A549 (cell line): Measurements from ENCODE around the gene EXOC4. TPM values are rescaled to one million over a fixed set of nuclear protein-coding genes. Genes with fewer than 3 reads are reported as not detected.

Experiments
- ATAC-seq, 2 experiments: fragments of 200-7000 bp in 1 of 2; fragments of >200 bp in 1 of 2; cut with Nextera tagmentation in 1 of 2; cut with Tn5 transposase in 1 of 2; 3 replicates each; pipeline versions ENCODE4 v1.8.0 to v1.9.1; 2018 to 2020; ENCODE audit warnings: mild to moderate bottlenecking in 1 of 2, moderate library complexity in 1 of 2
- CTCF ChIA-PET: fragments of 300-600 bp; sonication (Branson Sonifier 250); formaldehyde crosslinking; extraction: SDS; loops from one replicate; lab custom pipeline; 2021; ENCODE audit warnings: antibody characterized with exemption, inconsistent platforms; lab: Yijun Ruan, JAX
- POLR2A ChIA-PET: fragments of 350-600 bp; formaldehyde crosslinking; extraction: SDS; loops from one replicate; lab custom pipeline; 2021; ENCODE audit warnings: antibody characterized with exemption, inconsistent platforms; lab: Yijun Ruan, JAX
- DNase-seq, 2 experiments: peaks; one replicate each; pipeline versions ENCODE4 v3.0.0 to v3.0.0-alpha.2; 2011 to 2016; ENCODE audit warnings: low read depth in 1 of 2, low spot score in 1 of 2
- FAIRE-seq: peaks from 2 replicates; lab custom pipeline; 2011; peaks lifted over from hg19 to GRCh38; lab: Jason Lieb, UNC
- H3K27ac ChIP-seq, 2 experiments: fragments of >200 bp; sonication (Bioruptor Twin); formaldehyde crosslinking; 3 replicates each; pipeline ENCODE4 v1.5.1; 2016 to 2017
- H3K4me1 ChIP-seq: fragments of >200 bp; sonication (Bioruptor Twin); formaldehyde crosslinking; 3 replicates; pipeline ENCODE4 v1.6.1; 2016
- H3K4me2 ChIP-seq: fragments of >200 bp; sonication (Bioruptor Twin); formaldehyde crosslinking; 3 replicates; pipeline ENCODE4 v1.6.1; 2016
- H3K4me3 ChIP-seq: fragments of >200 bp; sonication (Bioruptor Twin); formaldehyde crosslinking; 3 replicates; pipeline ENCODE4 v1.5.1; 2016
- H3K9me3 ChIP-seq: fragments of >200 bp; sonication (Bioruptor Twin); formaldehyde crosslinking; 3 replicates; pipeline ENCODE4 v1.6.1; 2016
- BHLHE40 ChIP-seq: IDR thresholded peaks from 2 replicates; pipeline ENCODE4 v1.6.1; 2012; ENCODE audit warnings: low read depth, low read length, inconsistent platforms
- CBX2 ChIP-seq: fragments of 200-600 bp; sonication (generic); IDR thresholded peaks from 2 replicates; pipeline ENCODE4 v1.6.1; 2016; ENCODE audit warnings: low read depth, mild to moderate bottlenecking, borderline replicate concordance
- EHF ChIP-seq: fragments of 250-450 bp; sonication (Bioruptor Pico); IDR thresholded peaks from 2 replicates; pipeline ENCODE4 v1.5.0; 2020; ENCODE audit warnings: mild to moderate bottlenecking
- ESRRA ChIP-seq: fragments of 150-350 bp; IDR thresholded peaks from 2 replicates; pipeline ENCODE4 v1.6.1; 2014; ENCODE audit warnings: mild to moderate bottlenecking, low read length, borderline replicate concordance
- FOSB ChIP-seq: fragments of 250-450 bp; sonication (Bioruptor Pico); IDR thresholded peaks from 2 replicates; pipeline ENCODE4 v1.5.0; 2020; ENCODE audit warnings: mild to moderate bottlenecking, moderate library complexity
- FOSL2 ChIP-seq, 2 experiments: fragments of 450-650 bp in 1 of 2; fragments of >200 bp in 1 of 2; sonication (Bioruptor Twin) in 1 of 2; formaldehyde crosslinking; IDR thresholded peaks; 2 replicates each; pipeline versions ENCODE4 v1.5.0 to v1.6.1; 2016 to 2020; ENCODE audit warnings: mild to moderate bottlenecking in 1 of 2, moderate library complexity in 1 of 2
- JUNB ChIP-seq: fragments of >200 bp; sonication (Bioruptor Twin); formaldehyde crosslinking; IDR thresholded peaks from 2 replicates; pipeline ENCODE4 v1.6.1; 2016
- KDM5A ChIP-seq: fragments of 200-600 bp; sonication (generic); IDR thresholded peaks from 2 replicates; pipeline ENCODE4 v1.6.1; 2016; ENCODE audit warnings: antibody characterized with exemption, mild to moderate bottlenecking
- MAZ ChIP-seq: fragments of 150-350 bp; IDR thresholded peaks from 2 replicates; pipeline ENCODE4 v1.6.1; 2014; ENCODE audit warnings: antibody characterized with exemption, low read depth, low read length, borderline replicate concordance
- RCOR1 ChIP-seq: fragments of 150-350 bp; IDR thresholded peaks from 2 replicates; pipeline ENCODE4 v1.6.1; 2014; ENCODE audit warnings: antibody characterized with exemption, low read length, low read depth
- RFX5 ChIP-seq: fragments of 450-650 bp; IDR thresholded peaks from 2 replicates; pipeline ENCODE4 v1.7.1; 2014; ENCODE audit warnings: antibody characterized with exemption, mild to moderate bottlenecking, moderate library complexity
- SMC3 ChIP-seq: fragments of >200 bp; sonication (Bioruptor Twin); formaldehyde crosslinking; IDR thresholded peaks from 3 replicates; pipeline ENCODE4 v1.6.1; 2018; ENCODE audit warnings: inconsistent platforms
- SREBF2 ChIP-seq: fragments of 450-650 bp; IDR thresholded peaks from 2 replicates; pipeline ENCODE4 v1.6.1; 2014; ENCODE audit warnings: mild to moderate bottlenecking, moderate library complexity
- WGBS: methylation state at CpG from one replicate; pipeline ENCODE4 v1.1.6; 2017; ENCODE audit errors: missing lambda C conversion rate; 5-methylcytosine and 5-hydroxymethylcytosine counted together
- polyA plus RNA-seq, 4 experiments: library from polyadenylated mRNA; depleted of rRNA in 3 of 4; stranded (reverse); fragments of >200 nt; fragmentation: RNase III in 1 of 4; extraction: RNeasy Plus Mini Kit Qiagen cat#74134 plus additional on column Dnase treatment in 1 of 4; gene quantifications; 2 replicates in 3 of 4; 3 replicates in 1 of 4; pipeline ENCODE4 v1.2.3, GENCODE V29; 2011 to 2017
- TF ChIP-seq, protein P1 (sequence below): fragments of 200-600 bp; sonication (generic); IDR thresholded peaks from 2 replicates; pipeline ENCODE4 v1.6.1; 2016; ENCODE audit warnings: antibody characterized with exemption, mild to moderate bottlenecking, moderate library complexity
- TF ChIP-seq, protein P2 (sequence below): fragments of >200 bp; sonication (Bioruptor Twin); formaldehyde crosslinking; IDR thresholded peaks from 3 replicates; pipeline ENCODE4 v1.5.1; 2016
- TF ChIP-seq, protein P3 (sequence below): fragments of 450-650 bp; IDR thresholded peaks from 2 replicates; pipeline ENCODE4 v1.6.1; 2014; ENCODE audit warnings: antibody characterized with exemption
- TF ChIP-seq, protein P4 (sequence below): fragments of 250-450 bp; sonication (Bioruptor Pico); IDR thresholded peaks from 2 replicates; pipeline ENCODE4 v1.5.0; 2021; ENCODE audit warnings: mild to moderate bottlenecking, moderate library complexity, borderline replicate concordance
- TF ChIP-seq, protein P5 (sequence below): fragments of 250-450 bp; sonication (Bioruptor Pico); IDR thresholded peaks from 2 replicates; pipeline ENCODE4 v1.5.0; 2020; ENCODE audit warnings: low read depth, mild to moderate bottlenecking, moderate library complexity
- TF ChIP-seq, protein P6 (sequence below): IDR thresholded peaks from 2 replicates; pipeline ENCODE4 v1.6.1; 2012

EXOC4 gene
- polyA plus RNA-seq, 2 of the 4 experiments (the other 2 are of a cell fraction): 33.4 to 73.1 TPM

DNA sequence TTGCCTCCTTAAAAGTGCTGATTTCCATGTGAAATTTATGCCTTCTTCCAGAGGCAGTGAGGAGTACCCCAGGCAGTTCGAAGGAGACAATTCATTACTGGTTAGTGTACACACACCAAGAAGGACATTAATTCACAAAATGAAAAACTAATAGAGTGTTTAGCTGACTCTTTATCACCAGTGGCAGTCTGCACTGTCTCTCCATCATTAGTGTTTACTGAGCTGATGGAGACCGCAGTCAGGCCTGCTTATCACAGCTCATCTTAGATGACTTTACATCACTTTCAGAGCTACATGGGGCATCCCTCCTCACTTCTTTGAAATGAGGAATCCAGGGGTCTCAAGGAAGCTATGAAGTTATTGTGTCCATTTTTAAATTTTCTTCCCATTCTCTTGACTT is 718.7 kb downstream of the EXOC4 start:
- ATAC-seq: no peak
- Histone ChIP-seq H3K4me3 (no peak overlapping the region), H3K9me3 (peaks cover 14% of the 10 kb centered on the region; the same call in 2 of the 3 replicates), H3K27ac (no peak overlapping the region)
- 70% methylated on average over 2 of the region's 2 CpGs for WGBS
- TF ChIP-seq BHLHE40 (no peak), EHF (CRISPR knock-in tag) (no peak), JUNB (no peak), SREBF2 (no peak), KDM5A (no peak), FOSL2 (IDR thresholded peaks at IDR 0.05) (no peak), FOSL2 (CRISPR knock-in tag; IDR thresholded peaks at IDR 0.05) (no peak), FOSB (CRISPR knock-in tag) (no peak), CBX2 (no peak), RFX5 (no peak), RCOR1 (no peak), SMC3 (no peak), MAZ (no peak), ESRRA (no peak)
- TF ChIP-seq, protein P1, sequence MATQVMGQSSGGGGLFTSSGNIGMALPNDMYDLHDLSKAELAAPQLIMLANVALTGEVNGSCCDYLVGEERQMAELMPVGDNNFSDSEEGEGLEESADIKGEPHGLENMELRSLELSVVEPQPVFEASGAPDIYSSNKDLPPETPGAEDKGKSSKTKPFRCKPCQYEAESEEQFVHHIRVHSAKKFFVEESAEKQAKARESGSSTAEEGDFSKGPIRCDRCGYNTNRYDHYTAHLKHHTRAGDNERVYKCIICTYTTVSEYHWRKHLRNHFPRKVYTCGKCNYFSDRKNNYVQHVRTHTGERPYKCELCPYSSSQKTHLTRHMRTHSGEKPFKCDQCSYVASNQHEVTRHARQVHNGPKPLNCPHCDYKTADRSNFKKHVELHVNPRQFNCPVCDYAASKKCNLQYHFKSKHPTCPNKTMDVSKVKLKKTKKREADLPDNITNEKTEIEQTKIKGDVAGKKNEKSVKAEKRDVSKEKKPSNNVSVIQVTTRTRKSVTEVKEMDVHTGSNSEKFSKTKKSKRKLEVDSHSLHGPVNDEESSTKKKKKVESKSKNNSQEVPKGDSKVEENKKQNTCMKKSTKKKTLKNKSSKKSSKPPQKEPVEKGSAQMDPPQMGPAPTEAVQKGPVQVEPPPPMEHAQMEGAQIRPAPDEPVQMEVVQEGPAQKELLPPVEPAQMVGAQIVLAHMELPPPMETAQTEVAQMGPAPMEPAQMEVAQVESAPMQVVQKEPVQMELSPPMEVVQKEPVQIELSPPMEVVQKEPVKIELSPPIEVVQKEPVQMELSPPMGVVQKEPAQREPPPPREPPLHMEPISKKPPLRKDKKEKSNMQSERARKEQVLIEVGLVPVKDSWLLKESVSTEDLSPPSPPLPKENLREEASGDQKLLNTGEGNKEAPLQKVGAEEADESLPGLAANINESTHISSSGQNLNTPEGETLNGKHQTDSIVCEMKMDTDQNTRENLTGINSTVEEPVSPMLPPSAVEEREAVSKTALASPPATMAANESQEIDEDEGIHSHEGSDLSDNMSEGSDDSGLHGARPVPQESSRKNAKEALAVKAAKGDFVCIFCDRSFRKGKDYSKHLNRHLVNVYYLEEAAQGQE: no peak
- TF ChIP-seq, protein P2, sequence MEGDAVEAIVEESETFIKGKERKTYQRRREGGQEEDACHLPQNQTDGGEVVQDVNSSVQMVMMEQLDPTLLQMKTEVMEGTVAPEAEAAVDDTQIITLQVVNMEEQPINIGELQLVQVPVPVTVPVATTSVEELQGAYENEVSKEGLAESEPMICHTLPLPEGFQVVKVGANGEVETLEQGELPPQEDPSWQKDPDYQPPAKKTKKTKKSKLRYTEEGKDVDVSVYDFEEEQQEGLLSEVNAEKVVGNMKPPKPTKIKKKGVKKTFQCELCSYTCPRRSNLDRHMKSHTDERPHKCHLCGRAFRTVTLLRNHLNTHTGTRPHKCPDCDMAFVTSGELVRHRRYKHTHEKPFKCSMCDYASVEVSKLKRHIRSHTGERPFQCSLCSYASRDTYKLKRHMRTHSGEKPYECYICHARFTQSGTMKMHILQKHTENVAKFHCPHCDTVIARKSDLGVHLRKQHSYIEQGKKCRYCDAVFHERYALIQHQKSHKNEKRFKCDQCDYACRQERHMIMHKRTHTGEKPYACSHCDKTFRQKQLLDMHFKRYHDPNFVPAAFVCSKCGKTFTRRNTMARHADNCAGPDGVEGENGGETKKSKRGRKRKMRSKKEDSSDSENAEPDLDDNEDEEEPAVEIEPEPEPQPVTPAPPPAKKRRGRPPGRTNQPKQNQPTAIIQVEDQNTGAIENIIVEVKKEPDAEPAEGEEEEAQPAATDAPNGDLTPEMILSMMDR: no peak
- TF ChIP-seq, protein P3, sequence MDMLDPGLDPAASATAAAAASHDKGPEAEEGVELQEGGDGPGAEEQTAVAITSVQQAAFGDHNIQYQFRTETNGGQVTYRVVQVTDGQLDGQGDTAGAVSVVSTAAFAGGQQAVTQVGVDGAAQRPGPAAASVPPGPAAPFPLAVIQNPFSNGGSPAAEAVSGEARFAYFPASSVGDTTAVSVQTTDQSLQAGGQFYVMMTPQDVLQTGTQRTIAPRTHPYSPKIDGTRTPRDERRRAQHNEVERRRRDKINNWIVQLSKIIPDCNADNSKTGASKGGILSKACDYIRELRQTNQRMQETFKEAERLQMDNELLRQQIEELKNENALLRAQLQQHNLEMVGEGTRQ: no peak
- TF ChIP-seq, protein P4, sequence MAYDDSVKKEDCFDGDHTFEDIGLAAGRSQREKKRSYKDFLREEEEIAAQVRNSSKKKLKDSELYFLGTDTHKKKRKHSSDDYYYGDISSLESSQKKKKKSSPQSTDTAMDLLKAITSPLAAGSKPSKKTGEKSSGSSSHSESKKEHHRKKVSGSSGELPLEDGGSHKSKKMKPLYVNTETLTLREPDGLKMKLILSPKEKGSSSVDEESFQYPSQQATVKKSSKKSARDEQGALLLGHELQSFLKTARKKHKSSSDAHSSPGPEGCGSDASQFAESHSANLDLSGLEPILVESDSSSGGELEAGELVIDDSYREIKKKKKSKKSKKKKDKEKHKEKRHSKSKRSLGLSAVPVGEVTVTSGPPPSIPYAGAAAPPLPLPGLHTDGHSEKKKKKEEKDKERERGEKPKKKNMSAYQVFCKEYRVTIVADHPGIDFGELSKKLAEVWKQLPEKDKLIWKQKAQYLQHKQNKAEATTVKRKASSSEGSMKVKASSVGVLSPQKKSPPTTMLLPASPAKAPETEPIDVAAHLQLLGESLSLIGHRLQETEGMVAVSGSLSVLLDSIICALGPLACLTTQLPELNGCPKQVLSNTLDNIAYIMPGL (CRISPR knock-in tag): no peak
- TF ChIP-seq, protein P5, sequence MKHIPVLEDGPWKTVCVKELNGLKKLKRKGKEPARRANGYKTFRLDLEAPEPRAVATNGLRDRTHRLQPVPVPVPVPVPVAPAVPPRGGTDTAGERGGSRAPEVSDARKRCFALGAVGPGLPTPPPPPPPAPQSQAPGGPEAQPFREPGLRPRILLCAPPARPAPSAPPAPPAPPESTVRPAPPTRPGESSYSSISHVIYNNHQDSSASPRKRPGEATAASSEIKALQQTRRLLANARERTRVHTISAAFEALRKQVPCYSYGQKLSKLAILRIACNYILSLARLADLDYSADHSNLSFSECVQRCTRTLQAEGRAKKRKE (CRISPR knock-in tag): no peak
- TF ChIP-seq, protein P6, sequence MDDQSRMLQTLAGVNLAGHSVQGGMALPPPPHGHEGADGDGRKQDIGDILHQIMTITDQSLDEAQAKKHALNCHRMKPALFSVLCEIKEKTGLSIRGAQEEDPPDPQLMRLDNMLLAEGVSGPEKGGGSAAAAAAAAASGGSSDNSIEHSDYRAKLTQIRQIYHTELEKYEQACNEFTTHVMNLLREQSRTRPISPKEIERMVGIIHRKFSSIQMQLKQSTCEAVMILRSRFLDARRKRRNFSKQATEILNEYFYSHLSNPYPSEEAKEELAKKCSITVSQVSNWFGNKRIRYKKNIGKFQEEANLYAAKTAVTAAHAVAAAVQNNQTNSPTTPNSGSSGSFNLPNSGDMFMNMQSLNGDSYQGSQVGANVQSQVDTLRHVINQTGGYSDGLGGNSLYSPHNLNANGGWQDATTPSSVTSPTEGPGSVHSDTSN: no peak
- TF ChIP-seq, all 56 proteins: peak for 0
- CTCF ChIA-PET: interaction anchor here (0.7 to 1.4 kb wide), 2 partner anchors 18 to 44 kb away, joined by 3 read pairs; no protein-coding TSS in a partner anchor
- FAIRE-seq (peak; percentile 54), DNase-seq (no peak)
- Histone ChIP-seq H3K4me1 (no peaks in the 10 kb centered on the region), H3K4me2 (no peak overlapping the region)
- POLR2A ChIA-PET: no interaction called here
